Raji (cell line): ENCODE data around the gene ACER3.

ENCODE experiments used
- POLR2A ChIP-seq: IDR thresholded peaks from 2 replicates; pipeline ENCODE4 v1.6.1; 2011; ENCODE audit warnings: low read depth, low read length, control low read depth; ENCODE audit not compliant: insufficient read depth

ACER3 gene

DNA sequence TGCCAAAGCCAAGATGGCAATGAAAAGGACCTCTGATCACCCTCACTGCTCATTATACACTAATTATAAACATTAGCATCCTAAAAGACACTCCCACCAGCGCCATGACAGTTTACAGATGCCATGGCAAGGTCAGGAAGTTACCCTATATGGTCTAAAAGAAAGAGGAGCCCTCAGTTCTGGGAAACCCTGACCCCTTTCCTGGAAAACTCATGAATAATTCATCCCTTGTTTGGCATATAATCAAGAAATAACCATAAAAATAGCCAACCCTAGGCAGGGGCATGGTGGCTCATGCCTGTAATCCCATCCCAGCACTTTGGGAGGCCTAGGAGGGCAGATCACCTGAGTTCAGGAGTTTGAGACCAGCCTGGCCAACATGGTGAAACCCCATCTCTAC is 193.4 kb downstream of the ACER3 start:
- no peak for TF ChIP-seq POLR2A

GRCh38 chr11:77055101-77055561 is 194.4 kb downstream of the ACER3 start:
- TF ChIP-seq POLR2A = no peak

- TF ChIP-seq POLR2A = no peak
Measured at GRCh38 chr11:77055913-77056312, 195.2 kb downstream of the ACER3 start.

- no peak for TF ChIP-seq POLR2A
Measured at GRCh38 chr11:77056814-77057402, 196.2 kb downstream of the ACER3 start.

DNA sequence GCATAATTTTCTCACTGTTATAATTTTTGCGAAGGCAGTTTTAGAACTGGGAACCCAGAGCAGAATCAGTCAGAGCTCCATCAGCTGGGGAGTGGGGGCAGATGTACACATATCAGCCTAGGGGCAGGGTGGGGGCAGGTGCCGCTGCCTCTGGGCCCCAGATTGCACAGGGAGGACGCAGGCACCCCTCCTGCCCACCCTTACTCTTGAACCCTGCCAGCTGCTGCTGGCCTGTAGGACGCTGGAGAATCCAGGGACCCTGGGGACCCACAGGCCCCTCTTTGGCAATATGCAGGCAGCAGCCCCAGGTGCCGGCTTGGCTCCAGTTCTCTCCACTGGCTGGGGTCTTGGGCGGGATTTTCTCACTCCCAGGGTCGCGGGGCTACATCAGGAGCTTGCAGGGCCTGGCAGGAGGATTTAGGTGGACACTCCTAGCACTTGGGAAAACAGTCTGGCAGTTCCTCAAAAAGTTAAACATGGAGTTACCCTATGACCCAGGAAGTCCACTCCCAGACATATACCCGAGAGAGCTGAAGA is 197.3 kb downstream of the ACER3 start:
- no peak for TF ChIP-seq POLR2A

DNA sequence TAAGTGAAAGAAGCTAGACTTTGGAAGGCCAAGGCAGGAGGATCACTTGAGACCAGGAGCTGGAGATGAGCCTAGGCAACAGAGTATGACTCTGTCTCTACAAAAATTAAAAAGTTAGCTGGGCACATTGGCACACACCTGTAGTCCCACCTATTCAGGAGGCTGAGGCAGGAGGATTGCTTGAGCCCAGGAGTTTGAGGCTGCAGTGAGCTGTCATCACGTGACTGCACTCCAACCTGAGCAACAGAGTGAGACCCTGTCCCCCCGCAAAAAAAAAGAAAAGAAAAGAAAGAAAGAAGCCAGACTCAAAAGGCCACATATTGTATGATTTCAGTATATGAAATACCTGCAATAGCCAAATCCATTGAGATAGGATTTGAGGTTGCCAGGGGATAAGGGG is 198.2 kb downstream of the ACER3 start:
- TF ChIP-seq POLR2A = no peak

DNA sequence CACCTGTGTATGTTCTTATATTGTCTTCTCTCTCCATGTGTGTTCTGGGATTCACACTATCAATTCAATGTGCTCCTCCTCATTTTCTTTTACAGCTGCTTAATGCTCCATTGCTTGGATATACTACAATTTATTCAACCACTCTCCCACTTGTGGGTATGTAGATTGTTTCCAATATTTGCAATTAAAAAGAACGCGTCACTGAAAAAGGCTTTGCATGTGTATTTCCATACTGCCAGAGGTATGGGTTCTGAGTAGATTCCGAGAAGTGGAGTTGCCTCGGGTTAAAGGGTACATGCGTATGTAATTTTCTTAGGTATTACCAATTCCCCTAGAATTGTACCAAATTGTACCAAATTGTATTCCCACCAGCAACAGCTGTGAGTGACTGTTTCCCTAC is 199.1 kb downstream of the ACER3 start:
- no peak for TF ChIP-seq POLR2A

DNA sequence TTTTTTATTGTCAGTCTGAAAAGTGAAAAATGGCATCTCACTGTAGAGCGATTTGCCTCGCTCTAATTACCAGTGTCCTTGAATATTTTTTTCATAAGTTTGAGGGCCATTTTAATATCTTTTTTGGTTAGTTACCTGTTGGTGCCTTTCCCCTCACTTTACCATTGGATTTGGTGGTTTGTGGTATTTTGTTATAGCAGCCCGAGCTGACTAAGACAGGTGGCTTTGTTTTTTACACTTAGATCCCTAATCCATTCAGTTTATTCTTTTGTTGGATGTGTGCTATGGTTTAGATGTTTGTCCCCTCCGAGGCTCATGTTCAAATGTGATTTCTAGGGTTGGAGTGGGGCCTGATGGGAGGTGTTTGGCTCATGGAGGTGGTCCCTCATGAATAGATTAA is 199.5 kb downstream of the ACER3 start:
- TF ChIP-seq POLR2A = no peak

DNA sequence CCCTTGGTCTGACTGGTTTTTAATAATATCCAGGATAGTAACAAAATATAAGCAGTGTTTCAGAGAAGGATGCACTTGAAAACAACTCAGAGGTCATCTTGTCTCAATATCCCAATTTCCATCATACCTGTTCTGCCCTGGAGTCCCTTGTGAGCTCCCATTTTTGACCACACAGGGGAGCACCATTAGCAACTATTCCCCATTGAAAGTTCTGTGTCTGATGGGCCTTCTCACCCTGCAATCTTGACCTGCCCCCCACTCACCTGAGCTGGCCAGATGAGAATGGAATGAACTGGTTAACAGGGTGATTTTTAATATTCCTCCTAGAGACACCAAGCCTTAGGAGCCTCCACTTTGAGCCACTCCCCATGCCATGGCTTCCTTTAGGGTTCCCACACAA is 202.2 kb downstream of the ACER3 start:
- TF ChIP-seq POLR2A = no peak

DNA sequence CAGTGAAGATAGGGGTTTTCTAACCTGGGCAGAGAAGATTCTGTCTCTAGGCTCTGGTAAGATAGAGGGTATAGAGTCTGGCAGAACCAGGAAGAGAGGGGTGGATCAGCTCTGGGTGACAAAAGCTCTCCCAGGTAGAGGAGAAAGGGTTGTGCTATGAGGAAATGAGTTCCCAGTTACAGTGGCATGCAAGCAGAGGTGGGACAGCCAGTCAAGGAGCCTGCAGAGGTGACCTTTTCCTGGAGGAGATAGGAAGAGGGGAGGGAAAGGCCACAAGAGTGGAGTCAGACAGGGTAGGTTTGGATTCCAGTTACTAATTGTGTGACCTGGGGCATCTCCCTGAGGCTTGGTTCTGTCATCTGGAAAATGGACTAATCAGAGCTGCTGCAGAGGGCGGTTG is 202.7 kb downstream of the ACER3 start:
- no peak for TF ChIP-seq POLR2A

GRCh38 chr11:77063861-77064260 is 203.1 kb downstream of the ACER3 start:
- TF ChIP-seq POLR2A = no peak

- no peak for TF ChIP-seq POLR2A
Measured at GRCh38 chr11:77064648-77065217, 204.0 kb downstream of the ACER3 start.

- TF ChIP-seq POLR2A = no peak
Measured at GRCh38 chr11:77065878-77066228, 205.1 kb downstream of the ACER3 start.

GRCh38 chr11:77066229-77067042 is 205.7 kb downstream of the ACER3 start, which contains the start of gene CAPN5:
Gene CAPN5, plus strand, starts transcription at chr11:77066971. Its CDS starts 17,916 bp downstream, at chr11:77084887.
- peak; percentile 63 for TF ChIP-seq POLR2A

GRCh38 chr11:77067861-77068443 is 207.2 kb downstream of the ACER3 start:
- TF ChIP-seq POLR2A = no peak

DNA sequence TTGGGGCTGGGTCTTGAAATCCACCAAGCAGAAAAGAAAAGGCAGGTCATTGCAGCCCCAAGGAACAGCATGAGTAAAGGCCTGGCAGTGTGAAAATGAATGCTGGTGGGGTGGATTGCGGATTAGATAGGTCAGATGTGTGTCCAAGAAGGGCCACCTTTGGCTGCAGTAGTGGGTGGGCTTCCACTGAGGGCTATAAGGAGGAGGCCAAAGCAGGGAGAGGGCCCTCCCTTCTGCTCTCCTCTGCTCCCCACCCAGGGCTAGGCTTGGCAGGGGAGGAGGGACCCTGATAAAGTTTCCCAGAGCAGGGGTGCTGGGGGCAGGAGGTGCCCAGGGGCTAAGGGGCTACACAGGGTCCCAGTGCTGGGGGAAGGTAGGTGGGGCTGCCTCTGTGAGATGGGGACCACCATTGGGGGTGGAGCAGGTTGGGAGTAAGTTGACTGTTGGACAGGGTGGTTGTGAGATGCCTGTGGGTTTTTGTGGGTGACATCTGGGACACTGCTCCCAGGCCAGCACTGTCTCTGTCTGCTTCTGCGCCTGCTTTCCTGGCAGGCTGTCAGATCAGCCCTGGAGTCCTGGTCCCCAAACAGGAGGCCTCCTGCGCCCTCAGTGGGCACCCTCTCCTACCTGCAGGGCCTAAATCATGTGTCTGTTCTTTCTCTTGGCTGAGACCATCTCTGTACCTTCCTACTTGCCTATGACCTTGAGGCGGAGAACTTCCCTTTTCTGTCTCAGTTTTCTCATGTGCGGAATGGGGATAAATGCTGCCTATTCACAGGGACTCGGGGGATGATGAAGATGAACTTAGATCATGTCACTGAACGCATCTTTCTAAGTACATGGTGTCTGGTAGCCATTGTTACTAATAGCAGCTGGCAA is 208.0 kb downstream of the ACER3 start:
- TF ChIP-seq POLR2A = no peak
